Measurements from ENCODE around the gene SLC46A3.
"Not testable (repeated sequence)": the region's sequence is repeated elsewhere in the genome, so short reads cannot be mapped to it uniquely, and the experiment has no call there.

SLC46A3 gene

GRCh38 chr13:28744091-28744536 is 25.3 kb upstream of the SLC46A3 start:
- intact Hi-C loops (cut with micrococcal nuclease), result loop anchor here (5.0 kb wide), 1 partner anchor 37 kb away; no protein-coding TSS in a partner anchor
- Mint-ChIP-seq H3K4me3 (peak overlapping the region; percentile 34), H3K36me3 (ENCODE audit: low read depth) (no peaks in the 10 kb centered on the region), H3K27me3 (no peaks in the 10 kb centered on the region), H3K4me1 (ENCODE audit: low read depth) (peaks cover 52% of the 10 kb centered on the region), H3K9me3 (peaks cover under 1% of the 10 kb centered on the region), H3K27ac (peak overlapping the region; percentile 94)

- peaks cover 52% of the 10 kb centered on the region for H3K4me1 Mint-ChIP-seq (ENCODE audit: low read depth)
- intact Hi-C loops (cut with micrococcal nuclease), result loop anchor here (5.0 kb wide), 1 partner anchor 36 kb away; no protein-coding TSS in a partner anchor
- no peaks in the 10 kb centered on the region for H3K27me3 Mint-ChIP-seq
- H3K4me3 Mint-ChIP-seq, result no peak overlapping the region
- no peaks in the 10 kb centered on the region for H3K9me3 Mint-ChIP-seq
- H3K36me3 Mint-ChIP-seq (ENCODE audit: low read depth), result no peaks in the 10 kb centered on the region
- peak overlapping the region; percentile 94 for H3K27ac Mint-ChIP-seq
These were observed 24.8 kb upstream of the SLC46A3 start for GRCh38 chr13:28743499-28744083.

GRCh38 chr13:28743020-28743419 is 24.2 kb upstream of the SLC46A3 start:
- H3K4me1 Mint-ChIP-seq (ENCODE audit: low read depth), result peaks cover 52% of the 10 kb centered on the region
- H3K4me3 Mint-ChIP-seq, result no peak overlapping the region
- intact Hi-C loops (cut with micrococcal nuclease), result loop anchor here (5.0 kb wide), 1 partner anchor 36 kb away; no protein-coding TSS in a partner anchor
- H3K36me3 Mint-ChIP-seq (ENCODE audit: low read depth), result no peaks in the 10 kb centered on the region
- no peaks in the 10 kb centered on the region for H3K27me3 Mint-ChIP-seq
- H3K27ac Mint-ChIP-seq, result peak overlapping the region; percentile 94
- H3K9me3 Mint-ChIP-seq, result no peaks in the 10 kb centered on the region

- H3K27me3 Mint-ChIP-seq; H3K9me3 Mint-ChIP-seq; H3K36me3 Mint-ChIP-seq (ENCODE audit: low read depth); H3K4me3 Mint-ChIP-seq: not testable (repeated sequence)
- Mint-ChIP-seq H3K27ac (peak overlapping the region; percentile 94), H3K4me1 (ENCODE audit: low read depth) (peaks cover 52% of the 10 kb centered on the region)
- intact Hi-C loops (cut with micrococcal nuclease), result loop anchor here (5.0 kb wide), 1 partner anchor 35 kb away; no protein-coding TSS in a partner anchor
These were observed 23.7 kb upstream of the SLC46A3 start for GRCh38 chr13:28742445-28742844.

GRCh38 chr13:28741084-28741491 is 22.3 kb upstream of the SLC46A3 start:
- intact Hi-C loops (cut with micrococcal nuclease), result loop anchor here (5.0 kb wide), 1 partner anchor 34 kb away; no protein-coding TSS in a partner anchor
- Mint-ChIP-seq H3K9me3 (no peaks in the 10 kb centered on the region), H3K36me3 (ENCODE audit: low read depth) (no peaks in the 10 kb centered on the region), H3K4me1 (ENCODE audit: low read depth) (peaks cover 52% of the 10 kb centered on the region), H3K27me3 (no peaks in the 10 kb centered on the region), H3K27ac (peak overlapping the region; percentile 94), H3K4me3 (no peak overlapping the region)

GRCh38 chr13:28739376-28739775 is 20.6 kb upstream of the SLC46A3 start:
- Mint-ChIP-seq H3K36me3 (ENCODE audit: low read depth) (no peaks in the 10 kb centered on the region), H3K27ac (peak overlapping the region; percentile 94), H3K9me3 (no peaks in the 10 kb centered on the region), H3K27me3 (no peaks in the 10 kb centered on the region), H3K4me3 (no peak overlapping the region), H3K4me1 (ENCODE audit: low read depth) (peaks cover 43% of the 10 kb centered on the region)
- intact Hi-C loops (cut with micrococcal nuclease), result loop anchor here (10.0 kb wide), 1 partner anchor 55 kb away; no protein-coding TSS in a partner anchor

GRCh38 chr13:28735481-28736029 is 16.8 kb upstream of the SLC46A3 start:
- H3K9me3 Mint-ChIP-seq, result no peaks in the 10 kb centered on the region
- H3K4me3 Mint-ChIP-seq, result no peak overlapping the region
- H3K4me1 Mint-ChIP-seq (ENCODE audit: low read depth), result peaks cover 9% of the 10 kb centered on the region
- intact Hi-C loops (cut with micrococcal nuclease), result loop anchor here (10.0 kb wide), 1 partner anchor 59 kb away; no protein-coding TSS in a partner anchor
- no peak overlapping the region for H3K27ac Mint-ChIP-seq
- H3K36me3 Mint-ChIP-seq (ENCODE audit: low read depth), result no peaks in the 10 kb centered on the region
- peaks cover 1% of the 10 kb centered on the region for H3K27me3 Mint-ChIP-seq

GRCh38 chr13:28734906-28735305 is 16.1 kb upstream of the SLC46A3 start:
- H3K27me3 Mint-ChIP-seq, result peaks cover 4% of the 10 kb centered on the region
- peaks cover 9% of the 10 kb centered on the region for H3K4me1 Mint-ChIP-seq (ENCODE audit: low read depth)
- intact Hi-C loops (cut with micrococcal nuclease), result loop anchor here (10.0 kb wide), 1 partner anchor 60 kb away; no protein-coding TSS in a partner anchor
- no peaks in the 10 kb centered on the region for H3K9me3 Mint-ChIP-seq
- peak overlapping the region; percentile 31 for H3K27ac Mint-ChIP-seq
- H3K4me3 Mint-ChIP-seq, result no peak overlapping the region
- H3K36me3 Mint-ChIP-seq (ENCODE audit: low read depth), result no peaks in the 10 kb centered on the region

GRCh38 chr13:28730762-28731161 is 12.0 kb upstream of the SLC46A3 start:
- no peak overlapping the region for H3K27ac Mint-ChIP-seq
- H3K36me3 Mint-ChIP-seq (ENCODE audit: low read depth), result no peaks in the 10 kb centered on the region
- no peak overlapping the region for H3K4me3 Mint-ChIP-seq
- H3K9me3 Mint-ChIP-seq, result no peaks in the 10 kb centered on the region
- intact Hi-C loops (cut with micrococcal nuclease), result loop anchor here (10.0 kb wide), 1 partner anchor 64 kb away; no protein-coding TSS in a partner anchor
- peaks cover 10% of the 10 kb centered on the region for H3K4me1 Mint-ChIP-seq (ENCODE audit: low read depth)
- H3K27me3 Mint-ChIP-seq, result peaks cover 11% of the 10 kb centered on the region

GRCh38 chr13:28729541-28729940 is 10.8 kb upstream of the SLC46A3 start:
- H3K4me3 Mint-ChIP-seq, result no peak overlapping the region
- no peak overlapping the region for H3K27ac Mint-ChIP-seq
- intact Hi-C loops (cut with micrococcal nuclease), result no loop called here
- no peaks in the 10 kb centered on the region for H3K9me3 Mint-ChIP-seq
- peaks cover 12% of the 10 kb centered on the region for H3K27me3 Mint-ChIP-seq
- H3K4me1 Mint-ChIP-seq (ENCODE audit: low read depth), result peaks cover 16% of the 10 kb centered on the region
- H3K36me3 Mint-ChIP-seq (ENCODE audit: low read depth), result no peaks in the 10 kb centered on the region

GRCh38 chr13:28728642-28729041 is 9.9 kb upstream of the SLC46A3 start:
- no peak overlapping the region for H3K27ac Mint-ChIP-seq
- H3K27me3 Mint-ChIP-seq, result peaks cover 15% of the 10 kb centered on the region
- no peak overlapping the region for H3K4me3 Mint-ChIP-seq
- H3K36me3 Mint-ChIP-seq (ENCODE audit: low read depth), result peaks cover 9% of the 10 kb centered on the region
- H3K9me3 Mint-ChIP-seq, result no peaks in the 10 kb centered on the region
- H3K4me1 Mint-ChIP-seq (ENCODE audit: low read depth), result peaks cover 11% of the 10 kb centered on the region
- intact Hi-C loops (cut with micrococcal nuclease), result no loop called here

GRCh38 chr13:28725046-28725610 is 6.4 kb upstream of the SLC46A3 start:
- no peak overlapping the region for H3K4me3 Mint-ChIP-seq
- peaks cover 11% of the 10 kb centered on the region for H3K4me1 Mint-ChIP-seq (ENCODE audit: low read depth)
- H3K36me3 Mint-ChIP-seq (ENCODE audit: low read depth), result peaks cover 10% of the 10 kb centered on the region
- intact Hi-C loops (cut with micrococcal nuclease), result no loop called here
- peaks cover 12% of the 10 kb centered on the region for H3K27me3 Mint-ChIP-seq
- no peaks in the 10 kb centered on the region for H3K9me3 Mint-ChIP-seq
- H3K27ac Mint-ChIP-seq, result peak overlapping the region; percentile 28

GRCh38 chr13:28723806-28724205 is 5.0 kb upstream of the SLC46A3 start:
- intact Hi-C loops (cut with micrococcal nuclease), result no loop called here
- peaks cover 16% of the 10 kb centered on the region for H3K36me3 Mint-ChIP-seq (ENCODE audit: low read depth)
- no peaks in the 10 kb centered on the region for H3K9me3 Mint-ChIP-seq
- peaks cover 9% of the 10 kb centered on the region for H3K27me3 Mint-ChIP-seq
- H3K27ac Mint-ChIP-seq, result no peak overlapping the region
- H3K4me1 Mint-ChIP-seq (ENCODE audit: low read depth), result peaks cover 24% of the 10 kb centered on the region
- H3K4me3 Mint-ChIP-seq, result no peak overlapping the region
